Skeletal muscle satellite cell (primary cell): ENCODE data around the gene HTRA3. TPM values are rescaled to one million over a fixed set of nuclear protein-coding genes. Genes with fewer than 3 reads are reported as not detected.
A peak's percentile ranks its signal among the peaks of the same experiment; 100 is the strongest.

Experiments used
- H3K27me3 ChIP-seq: 2 replicates; pipeline ENCODE4 v1.7.0; 2013; ENCODE audit warnings: low read length; ENCODE audit not compliant: control insufficient read depth, insufficient read depth
- H3K36me3 ChIP-seq: 2 replicates; pipeline ENCODE4 v1.7.0; 2013; ENCODE audit warnings: mild to moderate bottlenecking, control low read depth, low read length; ENCODE audit not compliant: insufficient read depth
- H3K4me1 ChIP-seq: 2 replicates; pipeline ENCODE4 v1.7.0; 2013; ENCODE audit warnings: low read length; ENCODE audit not compliant: control insufficient read depth, insufficient read depth
- H3K4me2 ChIP-seq: 2 replicates; pipeline ENCODE4 v1.7.0; 2013; ENCODE audit warnings: mild to moderate bottlenecking, low read length
- H3K4me3 ChIP-seq: 2 replicates; pipeline ENCODE4 v1.7.0; 2013; ENCODE audit warnings: low read length
- H3K9ac ChIP-seq: 2 replicates; pipeline ENCODE4 v1.7.0; 2013; ENCODE audit warnings: mild to moderate bottlenecking, low read depth, low read length, moderate library complexity
- H3K9me3 ChIP-seq: replicated peaks from 2 replicates; pipeline ENCODE4 v1.7.0; 2013; ENCODE audit warnings: mild to moderate bottlenecking, control low read depth, low read length
- total RNA-seq: library from RNA; depleted of rRNA; stranded (reverse); fragments of >200 nt; gene quantifications from 2 replicates; pipeline ENCODE4 v1.2.3, GENCODE V29; 2012; rRNA removed

The HTRA3 gene
- total RNA-seq = 2.2 and 3.3 TPM in 2 replicates

DNA sequence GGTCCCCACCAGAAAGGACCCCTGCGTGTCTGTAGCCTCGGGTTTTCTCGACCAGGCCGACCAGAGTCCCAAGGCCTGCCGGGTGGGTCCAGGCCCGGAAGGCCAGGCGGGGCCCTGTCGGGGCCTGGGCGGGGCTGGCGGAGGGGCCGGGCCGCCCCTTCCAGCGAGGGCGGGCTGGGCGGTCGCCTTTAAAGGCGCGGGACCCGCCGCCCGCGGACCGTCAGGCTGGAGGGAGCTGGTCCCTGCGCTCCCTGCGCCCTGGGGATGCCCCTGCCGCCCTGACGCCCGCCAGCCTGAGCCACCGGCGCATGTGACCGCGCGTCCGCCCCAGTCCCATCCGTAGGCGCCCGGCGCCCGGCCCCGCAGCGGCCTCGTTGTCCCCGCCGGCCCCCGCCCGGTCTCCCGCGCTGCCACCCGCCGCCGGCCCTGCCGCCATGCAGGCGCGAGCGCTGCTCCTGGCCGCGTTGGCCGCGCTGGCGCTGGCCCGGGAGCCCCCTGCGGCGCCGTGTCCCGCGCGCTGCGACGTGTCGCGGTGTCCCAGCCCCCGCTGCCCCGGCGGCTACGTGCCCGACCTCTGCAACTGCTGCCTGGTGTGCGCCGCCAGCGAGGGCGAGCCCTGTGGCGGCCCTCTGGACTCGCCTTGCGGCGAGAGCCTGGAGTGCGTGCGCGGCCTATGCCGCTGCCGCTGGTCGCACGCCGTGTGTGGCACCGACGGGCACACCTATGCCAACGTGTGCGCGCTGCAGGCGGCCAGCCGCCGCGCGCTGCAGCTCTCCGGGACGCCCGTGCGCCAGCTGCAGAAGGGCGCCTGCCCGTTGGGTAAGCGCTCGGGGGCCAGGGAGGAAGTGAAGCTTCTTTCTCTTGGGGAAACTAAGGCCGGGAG is at the start of gene HTRA3:
Gene HTRA3, plus strand, starts transcription at position 220 of the 883 bp plus-strand sequence. Its CDS starts 215 bp downstream, at position 435.
- Histone ChIP-seq H3K27me3 (peaks cover 22% of the 10 kb centered on the region), H3K4me1 (peaks cover 32% of the 10 kb centered on the region), H3K4me3 (peak within 1 kb of the TSS; percentile 67), H3K36me3 (no peaks in the 10 kb centered on the region), H3K4me2 (peak within 1 kb of the TSS; percentile 83), H3K9me3 (no peaks in the 10 kb centered on the region), H3K9ac (peak within 1 kb of the TSS; percentile 70)

DNA sequence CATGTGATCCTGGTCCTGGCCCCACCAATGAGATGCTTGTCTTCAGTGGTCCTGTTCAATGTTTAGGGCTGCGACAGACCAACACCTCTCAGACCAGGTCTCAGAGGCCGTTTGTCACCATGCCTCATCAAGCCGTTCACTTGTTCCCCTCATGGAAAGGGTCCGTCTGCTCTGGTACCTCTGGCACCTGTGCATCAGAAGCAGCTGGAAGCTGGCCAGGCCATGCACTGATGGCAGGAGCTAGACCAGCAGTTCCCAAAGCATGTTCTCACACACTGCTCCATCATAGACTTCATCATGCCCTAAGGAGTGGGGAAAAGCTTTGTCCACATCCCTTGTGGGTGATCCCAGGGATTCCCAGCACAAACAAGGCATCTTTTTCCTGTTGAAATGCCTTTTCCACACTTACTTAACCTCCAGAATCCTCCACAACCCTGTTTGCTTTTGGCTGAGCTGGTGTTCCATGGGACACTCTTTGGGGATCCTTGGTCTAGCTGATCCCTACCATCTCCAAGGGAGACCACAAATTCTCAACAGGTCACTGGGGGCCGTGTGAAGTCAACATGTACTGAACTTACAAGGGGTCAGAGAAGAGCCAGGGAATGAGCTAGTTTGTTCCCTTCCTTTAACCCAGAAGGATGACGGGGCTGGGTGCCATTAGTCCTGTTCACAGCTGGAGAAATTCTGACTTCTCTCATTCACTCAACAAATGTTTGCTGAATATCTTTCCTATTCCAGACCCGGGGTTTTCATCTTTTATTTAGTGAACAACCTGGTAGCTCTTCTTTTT is 48.7 kb upstream of the HTRA3 start:
- H3K36me3 ChIP-seq = no peaks in the 10 kb centered on the region
- H3K4me2 ChIP-seq = no peak overlapping the region
- peaks cover 8% of the 10 kb centered on the region for H3K27me3 ChIP-seq
- H3K4me1 ChIP-seq = no peaks in the 10 kb centered on the region
- H3K4me3 ChIP-seq = no peak overlapping the region
- H3K9me3 ChIP-seq = no peaks in the 10 kb centered on the region
- no peak overlapping the region for H3K9ac ChIP-seq

DNA sequence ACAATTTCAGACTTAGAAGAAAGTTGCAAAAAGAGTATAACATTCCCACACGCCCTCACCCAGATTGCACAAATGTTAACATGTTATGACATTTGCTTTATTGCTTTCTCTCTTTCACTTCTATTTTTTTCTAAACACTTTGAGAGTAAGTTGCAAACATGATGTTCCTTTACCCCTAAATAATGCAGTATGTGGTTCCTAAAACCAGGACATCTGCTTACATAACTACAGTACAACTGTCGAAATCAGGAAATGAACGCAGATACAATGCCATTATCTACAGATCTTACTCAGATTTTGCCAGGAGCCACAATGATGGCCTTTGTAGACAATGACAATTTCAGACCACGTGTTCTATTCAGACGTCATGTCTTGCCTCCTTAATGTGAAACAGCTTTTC is 48.1 kb upstream of the HTRA3 start:
- Histone ChIP-seq H3K4me2 (no peak overlapping the region), H3K9me3 (no peaks in the 10 kb centered on the region), H3K4me3 (no peak overlapping the region), H3K27me3 (peaks cover 8% of the 10 kb centered on the region), H3K9ac (no peak overlapping the region), H3K4me1 (no peaks in the 10 kb centered on the region), H3K36me3 (no peaks in the 10 kb centered on the region)

DNA sequence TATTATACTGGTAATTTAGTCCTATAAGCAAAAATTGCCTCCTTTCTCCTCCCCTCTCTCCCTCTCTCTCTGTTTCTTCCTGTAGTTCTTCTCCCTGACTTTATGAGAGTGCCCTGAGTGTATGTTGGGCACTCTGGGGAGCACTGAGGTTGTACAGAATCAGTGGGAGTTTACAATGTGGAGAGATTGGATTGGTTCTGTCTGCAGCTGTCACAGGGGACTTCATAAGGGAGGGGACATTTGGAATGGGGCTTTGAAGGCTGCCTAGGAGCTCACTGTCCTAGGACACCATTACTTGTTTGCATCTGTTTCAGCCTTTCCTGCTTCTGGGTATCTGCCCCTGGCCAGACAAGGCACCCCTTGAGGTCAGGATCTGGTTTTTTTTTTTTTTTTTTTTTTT is 47.6 kb upstream of the HTRA3 start:
- H3K4me1 ChIP-seq = no peaks in the 10 kb centered on the region
- H3K9me3 ChIP-seq = no peaks in the 10 kb centered on the region
- peaks cover 8% of the 10 kb centered on the region for H3K27me3 ChIP-seq
- H3K36me3 ChIP-seq = no peaks in the 10 kb centered on the region
- no peak overlapping the region for H3K4me3 ChIP-seq
- H3K9ac ChIP-seq = no peak overlapping the region
- no peak overlapping the region for H3K4me2 ChIP-seq

DNA sequence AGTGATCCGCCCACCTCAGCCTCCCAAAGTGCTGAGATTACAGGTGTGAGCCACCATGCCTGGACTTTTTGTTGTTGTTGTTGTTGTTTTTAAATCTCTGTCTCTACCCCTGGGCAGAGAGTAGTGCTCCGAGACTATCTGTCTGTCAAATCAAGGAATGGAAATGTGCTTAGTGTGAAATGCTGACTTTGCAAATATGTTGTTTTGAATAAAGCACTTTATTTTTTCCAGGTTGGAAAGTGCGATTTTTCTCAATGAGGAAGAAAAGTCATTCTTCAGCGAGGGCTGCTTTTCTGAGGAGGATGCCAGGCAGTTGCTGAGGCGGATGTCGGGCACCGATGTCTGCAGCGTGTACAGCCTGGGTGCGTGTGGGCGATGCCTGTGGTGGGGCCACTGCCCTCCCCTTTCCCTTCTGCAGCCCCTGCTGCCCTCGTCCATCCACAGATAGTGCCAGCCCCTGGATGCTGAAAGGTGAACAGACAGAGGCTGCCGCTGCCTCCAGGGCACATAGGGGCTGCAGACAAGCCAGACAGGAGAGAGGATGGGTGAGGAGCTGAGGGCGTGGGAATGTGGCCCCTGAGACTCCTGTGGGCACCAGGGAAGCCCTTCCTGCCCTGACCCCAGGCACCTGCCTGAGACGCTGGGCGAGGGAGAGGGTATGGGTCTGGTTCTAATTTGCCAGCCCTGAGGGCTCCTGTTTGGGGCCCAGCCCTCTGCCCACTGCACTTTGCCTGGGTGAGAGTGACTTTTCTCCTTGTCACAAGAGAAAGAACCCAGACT is 46.8 kb upstream of the HTRA3 start:
- Histone ChIP-seq H3K36me3 (no peaks in the 10 kb centered on the region), H3K4me2 (no peak overlapping the region), H3K9me3 (no peaks in the 10 kb centered on the region), H3K4me1 (peaks cover 2% of the 10 kb centered on the region), H3K9ac (no peak overlapping the region), H3K27me3 (peaks cover 8% of the 10 kb centered on the region), H3K4me3 (no peak overlapping the region)

DNA sequence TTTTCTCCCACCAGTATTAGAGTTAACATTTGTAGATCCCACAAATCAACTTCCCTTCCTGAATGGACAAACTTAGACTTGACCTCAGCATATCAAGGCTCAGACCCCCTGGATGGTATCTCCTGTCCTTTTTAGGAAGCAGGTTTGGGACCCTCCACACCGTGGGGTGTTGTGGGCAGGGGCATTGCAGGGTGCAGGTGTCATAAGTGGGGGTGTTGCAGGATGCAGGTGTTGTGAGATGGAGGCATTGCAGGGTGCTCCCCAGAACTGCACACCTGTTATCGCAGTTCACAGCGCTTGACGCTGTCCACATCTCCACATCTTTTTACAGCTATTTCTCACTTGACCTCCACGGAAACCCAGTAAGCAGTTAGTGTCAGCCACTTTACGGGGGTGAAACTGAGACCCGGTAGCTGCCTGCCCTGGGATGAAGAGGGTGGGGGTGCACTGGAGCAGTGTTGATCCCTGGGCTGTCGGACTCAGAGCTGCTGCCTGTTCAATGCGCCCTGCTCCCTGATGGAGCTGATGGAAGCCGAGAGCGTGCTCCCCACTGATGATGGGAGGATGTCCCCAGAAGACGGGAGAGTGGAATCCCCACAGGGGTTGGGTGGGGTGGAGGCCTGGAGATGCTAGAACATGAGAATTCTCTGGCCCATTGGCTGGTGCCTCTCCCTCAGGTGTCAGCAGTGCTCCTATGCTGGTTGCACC is 45.1 kb upstream of the HTRA3 start:
- H3K27me3 ChIP-seq = peaks cover 5% of the 10 kb centered on the region
- H3K4me2 ChIP-seq = no peak overlapping the region
- H3K9ac ChIP-seq = no peak overlapping the region
- H3K9me3 ChIP-seq = no peaks in the 10 kb centered on the region
- no peak overlapping the region for H3K4me3 ChIP-seq
- peaks cover 15% of the 10 kb centered on the region for H3K4me1 ChIP-seq
- H3K36me3 ChIP-seq = no peaks in the 10 kb centered on the region

DNA sequence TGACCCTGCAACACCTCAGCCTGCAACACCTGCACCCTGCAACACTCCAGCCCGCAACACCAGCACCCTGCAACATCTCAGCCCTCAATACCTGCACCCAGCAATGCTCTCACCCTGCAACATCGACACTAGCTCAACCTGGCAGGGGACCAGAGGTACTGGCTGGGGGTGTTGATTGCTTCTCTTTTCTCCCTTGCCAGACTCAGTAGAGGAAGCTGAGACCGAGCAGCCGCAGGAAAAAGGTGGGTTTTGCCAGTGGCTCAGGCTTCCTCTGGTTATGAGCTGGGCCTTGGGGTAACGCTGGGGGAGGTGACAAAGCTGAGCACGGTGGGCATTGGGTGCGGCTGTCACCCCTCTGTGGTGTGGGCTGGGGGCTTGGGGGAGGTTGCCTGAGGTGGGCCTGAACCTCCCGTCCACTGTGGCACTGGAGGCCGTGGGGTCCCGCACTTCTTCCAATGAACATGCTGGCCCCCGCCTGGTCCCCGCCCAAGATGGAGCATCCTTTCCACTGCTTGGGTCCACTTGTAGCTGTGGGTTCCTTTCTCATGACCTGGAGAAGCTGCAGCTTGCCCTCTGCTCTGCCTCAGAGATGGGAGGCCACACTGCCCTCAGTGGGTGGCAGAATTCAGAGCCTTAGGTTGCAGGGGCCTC is 44.5 kb upstream of the HTRA3 start:
- Histone ChIP-seq H3K36me3 (no peaks in the 10 kb centered on the region), H3K27me3 (no peaks in the 10 kb centered on the region), H3K4me1 (peaks cover 15% of the 10 kb centered on the region), H3K4me2 (no peak overlapping the region), H3K9ac (no peak overlapping the region), H3K4me3 (no peak overlapping the region), H3K9me3 (no peaks in the 10 kb centered on the region)

DNA sequence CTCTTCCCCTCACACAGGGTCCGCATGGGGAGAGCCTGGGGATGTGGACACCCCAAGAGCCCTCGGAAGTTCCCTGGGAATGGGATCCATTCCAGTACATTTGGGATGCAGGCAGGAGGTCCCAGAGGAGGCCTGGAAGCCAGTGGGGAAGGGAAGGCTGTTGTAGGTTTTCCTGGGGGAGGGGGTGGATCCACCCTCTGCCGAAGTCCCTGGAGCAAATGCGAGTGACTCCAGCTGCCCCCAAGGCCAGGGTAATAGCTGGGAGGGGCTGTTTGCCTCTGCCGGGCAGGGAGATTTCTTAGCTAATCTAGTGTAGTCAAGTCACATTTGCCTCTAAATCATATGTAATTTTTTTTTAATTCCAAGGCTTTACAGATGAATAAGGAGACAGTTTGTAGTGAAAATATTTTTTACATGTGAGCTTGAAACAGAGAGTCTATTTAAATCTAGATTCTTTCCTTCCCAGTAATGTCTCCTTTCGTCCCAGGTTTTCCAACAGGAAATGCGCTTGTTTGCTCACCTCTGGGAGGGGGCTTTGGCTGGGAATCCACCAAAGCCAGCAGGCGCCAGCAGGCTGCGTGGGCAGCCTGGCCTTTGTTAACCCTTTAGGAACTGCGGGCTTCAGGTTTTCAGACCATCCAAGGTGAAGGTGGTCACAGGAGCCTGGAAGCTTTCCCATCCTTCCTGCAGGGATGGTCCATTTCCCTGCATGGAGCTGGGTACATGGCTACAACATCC is 43.7 kb upstream of the HTRA3 start:
- no peak overlapping the region for H3K9ac ChIP-seq
- H3K36me3 ChIP-seq = no peaks in the 10 kb centered on the region
- no peaks in the 10 kb centered on the region for H3K9me3 ChIP-seq
- H3K4me1 ChIP-seq = peaks cover 15% of the 10 kb centered on the region
- no peak overlapping the region for H3K4me2 ChIP-seq
- H3K4me3 ChIP-seq = no peak overlapping the region
- no peaks in the 10 kb centered on the region for H3K27me3 ChIP-seq

DNA sequence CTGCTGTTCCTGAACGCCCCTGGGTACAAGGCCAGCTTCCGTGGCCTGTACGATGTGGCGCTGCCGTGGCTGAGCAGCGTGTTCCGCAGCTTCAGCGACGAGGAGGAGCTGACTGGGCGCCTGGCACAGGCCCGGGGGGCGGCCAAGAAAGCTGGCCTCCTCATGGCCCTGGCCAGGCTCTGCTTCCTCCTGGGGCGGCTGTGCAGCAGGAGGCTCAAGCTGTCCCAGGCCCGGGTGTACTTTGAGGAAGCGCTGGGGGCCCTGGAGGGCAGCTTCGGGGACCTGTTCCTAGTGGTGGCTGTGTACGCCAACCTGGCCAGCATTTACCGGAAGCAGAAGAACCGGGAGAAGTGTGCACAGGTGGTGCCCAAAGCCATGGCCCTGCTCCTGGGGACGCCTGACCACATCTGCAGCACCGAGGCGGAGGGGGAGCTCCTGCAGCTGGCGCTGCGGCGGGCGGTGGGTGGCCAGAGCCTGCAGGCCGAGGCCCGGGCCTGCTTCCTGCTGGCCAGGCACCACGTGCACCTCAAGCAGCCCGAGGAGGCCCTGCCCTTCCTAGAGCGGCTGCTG is 42.3 kb upstream of the HTRA3 start:
- no peak overlapping the region for H3K9ac ChIP-seq
- no peak overlapping the region for H3K4me2 ChIP-seq
- H3K4me1 ChIP-seq = peaks cover 15% of the 10 kb centered on the region
- no peaks in the 10 kb centered on the region for H3K9me3 ChIP-seq
- H3K4me3 ChIP-seq = no peak overlapping the region
- H3K27me3 ChIP-seq = no peaks in the 10 kb centered on the region
- H3K36me3 ChIP-seq = no peaks in the 10 kb centered on the region
